Neural cell (in vitro differentiated cells): ENCODE measurements around the gene XRCC6. TPM values are rescaled to one million over a fixed set of nuclear protein-coding genes. Genes with fewer than 3 reads are reported as not detected.

Experiments
- H2AFZ ChIP-seq: fragments of 200-600, 300-800 bp; sonication (generic), shearing (Covaris generic); 2 replicates; pipeline ENCODE4 v1.6.0; 2014; ENCODE audit warnings: low read depth, mild to moderate bottlenecking, antibody characterized with exemption, low read length, moderate library complexity
- H3F3A ChIP-seq: fragments of 200-600 bp; shearing (Covaris generic); 2 replicates; pipeline ENCODE4 v1.6.1; 2016; ENCODE audit warnings: mild to moderate bottlenecking, moderate library complexity, mixed read lengths, antibody characterized with exemption, low read length; ENCODE audit not compliant: insufficient read depth, poor library complexity, severe bottlenecking
- H3K27ac ChIP-seq: fragments of 200-600, 300-800 bp; sonication (generic), shearing (Covaris generic); 2 replicates; pipeline ENCODE4 v1.5.1; 2014; ENCODE audit warnings: mild to moderate bottlenecking, low read length, moderate library complexity
- H3K27me3 ChIP-seq: fragments of 300-800, 200-600 bp; sonication (generic), shearing (Covaris generic); 2 replicates; pipeline ENCODE4 v1.6.0; 2014; ENCODE audit warnings: mild to moderate bottlenecking, low read depth, low read length, moderate library complexity; ENCODE audit not compliant: insufficient read depth
- H3K36me3 ChIP-seq: fragments of 300-800, 200-600 bp; sonication (generic), shearing (Covaris generic); 2 replicates; pipeline ENCODE4 v1.5.1; 2014; ENCODE audit warnings: mild to moderate bottlenecking, antibody characterized with exemption, low read length, moderate library complexity; ENCODE audit not compliant: insufficient read depth
- H3K4me2 ChIP-seq: fragments of 300-800, 200-600 bp; sonication (generic), shearing (Covaris generic); 2 replicates; pipeline ENCODE4 v1.6.0; 2014; ENCODE audit warnings: mild to moderate bottlenecking, low read length
- H3K4me3 ChIP-seq: fragments of 300-800, 200-600 bp; sonication (generic), shearing (Covaris generic); 2 replicates; pipeline ENCODE4 v1.5.1; 2014; ENCODE audit warnings: mild to moderate bottlenecking, low read length, moderate library complexity
- H3K79me2 ChIP-seq: fragments of 200-600 bp; shearing (Covaris generic); replicated peaks from 2 replicates; pipeline ENCODE4 v1.6.0; 2014; ENCODE audit warnings: mild to moderate bottlenecking, low read length, moderate library complexity; ENCODE audit not compliant: insufficient read depth
- H3K9ac ChIP-seq: fragments of 300-800, 200-600 bp; sonication (generic), shearing (Covaris generic); 2 replicates; pipeline ENCODE4 v1.6.1; 2016; ENCODE audit warnings: mild to moderate bottlenecking, low read length, mixed read lengths
- H3K9me2 ChIP-seq: fragments of 200-600 bp; shearing (Covaris generic); 2 replicates; pipeline ENCODE4 v1.6.1; 2016; ENCODE audit warnings: mild to moderate bottlenecking, low read length, mixed read lengths; ENCODE audit not compliant: insufficient read depth
- H3K9me3 ChIP-seq: fragments of 200-600, 300-800 bp; sonication (generic), shearing (Covaris generic); 2 replicates; pipeline ENCODE4 v1.6.1; 2016; ENCODE audit warnings: mild to moderate bottlenecking, mixed run types, low read length, moderate library complexity, mixed read lengths
- H4K20me1 ChIP-seq: fragments of 200-600 bp; shearing (Covaris generic); 2 replicates; pipeline ENCODE4 v1.6.1; 2016; ENCODE audit warnings: mild to moderate bottlenecking, mixed run types; ENCODE audit not compliant: insufficient read depth
- EP300 ChIP-seq: fragments of 450-650 bp; conservative IDR thresholded peaks from 2 replicates; pipeline ENCODE4 v1.6.1; 2014; ENCODE audit warnings: antibody characterized with exemption, mild to moderate bottlenecking, moderate library complexity; ENCODE audit not compliant: poor library complexity, severe bottlenecking
- EZH2 ChIP-seq: fragments of 200-600, 300-800 bp; shearing (Covaris generic), sonication (generic); IDR thresholded peaks from 2 replicates; pipeline ENCODE4 v1.6.1; 2014; ENCODE audit warnings: antibody characterized with exemption, low read length, borderline replicate concordance, mild to moderate bottlenecking; ENCODE audit not compliant: insufficient read depth, poor library complexity, severe bottlenecking
- MXI1 ChIP-seq: fragments of 450-650 bp; conservative IDR thresholded peaks from 2 replicates; pipeline ENCODE4 v1.6.1; 2014; ENCODE audit warnings: antibody characterized with exemption, mild to moderate bottlenecking; ENCODE audit not compliant: poor library complexity, severe bottlenecking
- POLR2AphosphoS5 ChIP-seq: IDR thresholded peaks from 2 replicates; pipeline ENCODE4 v1.6.1; 2012
- RAD21 ChIP-seq: fragments of 450-650 bp; conservative IDR thresholded peaks from 2 replicates; pipeline ENCODE4 v1.6.1; 2014; ENCODE audit warnings: antibody characterized with exemption, mild to moderate bottlenecking, moderate library complexity
- SMC3 ChIP-seq: fragments of 450-650 bp; conservative IDR thresholded peaks from 2 replicates; pipeline ENCODE4 v1.6.1; 2014; ENCODE audit warnings: antibody characterized with exemption, mild to moderate bottlenecking, moderate library complexity; ENCODE audit not compliant: poor library complexity
- TAF1 ChIP-seq: IDR thresholded peaks from 2 replicates; pipeline ENCODE4 v1.6.1; 2012; ENCODE audit warnings: low read depth
- polyA plus RNA-seq: library from polyadenylated mRNA; depleted of rRNA; stranded (reverse); fragments of >200 nt; gene quantifications from 2 replicates; pipeline ENCODE4 v1.2.3, GENCODE V29; 2014
- TF ChIP-seq, protein P1 (sequence below): fragments of 450-650 bp; IDR thresholded peaks from 2 replicates; pipeline ENCODE4 v1.5.1; 2014; ENCODE audit warnings: antibody characterized with exemption, mild to moderate bottlenecking, moderate library complexity; ENCODE audit not compliant: poor library complexity, severe bottlenecking
- TF ChIP-seq, protein P2 (sequence below): IDR thresholded peaks from 2 replicates; pipeline ENCODE4 v1.6.1; 2012; ENCODE audit warnings: borderline replicate concordance

The XRCC6 gene
- polyA plus RNA-seq, 1 donor from 2014 or later: 398 TPM

DNA sequence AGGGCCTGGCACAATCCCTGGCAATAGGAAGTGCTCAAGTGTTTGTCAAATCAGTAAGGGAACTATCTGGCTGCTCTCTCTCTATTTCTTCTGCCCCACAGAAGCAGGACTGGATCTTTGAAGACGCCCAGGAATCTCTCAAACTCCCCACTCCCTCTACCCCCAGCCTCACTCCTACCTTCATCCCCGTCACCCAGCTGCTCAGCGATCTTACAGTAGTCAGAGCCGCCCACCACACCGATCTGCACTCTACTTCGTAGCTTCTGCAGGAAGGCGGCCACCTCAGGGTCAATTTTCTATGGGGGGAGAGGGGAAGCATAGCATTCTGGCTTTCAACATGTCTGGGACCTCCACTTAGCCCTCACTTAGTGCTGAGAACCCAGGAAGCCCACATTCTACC, 35.2 kb upstream of the XRCC6 start:
- no peak for TF ChIP-seq SMC3
- no peak for TF ChIP-seq TAF1
- TF ChIP-seq MXI1: no peak
- no peak for TF ChIP-seq EZH2
- TF ChIP-seq RAD21: no peak
- no peak for TF ChIP-seq POLR2AphosphoS5
- TF ChIP-seq, protein P1, sequence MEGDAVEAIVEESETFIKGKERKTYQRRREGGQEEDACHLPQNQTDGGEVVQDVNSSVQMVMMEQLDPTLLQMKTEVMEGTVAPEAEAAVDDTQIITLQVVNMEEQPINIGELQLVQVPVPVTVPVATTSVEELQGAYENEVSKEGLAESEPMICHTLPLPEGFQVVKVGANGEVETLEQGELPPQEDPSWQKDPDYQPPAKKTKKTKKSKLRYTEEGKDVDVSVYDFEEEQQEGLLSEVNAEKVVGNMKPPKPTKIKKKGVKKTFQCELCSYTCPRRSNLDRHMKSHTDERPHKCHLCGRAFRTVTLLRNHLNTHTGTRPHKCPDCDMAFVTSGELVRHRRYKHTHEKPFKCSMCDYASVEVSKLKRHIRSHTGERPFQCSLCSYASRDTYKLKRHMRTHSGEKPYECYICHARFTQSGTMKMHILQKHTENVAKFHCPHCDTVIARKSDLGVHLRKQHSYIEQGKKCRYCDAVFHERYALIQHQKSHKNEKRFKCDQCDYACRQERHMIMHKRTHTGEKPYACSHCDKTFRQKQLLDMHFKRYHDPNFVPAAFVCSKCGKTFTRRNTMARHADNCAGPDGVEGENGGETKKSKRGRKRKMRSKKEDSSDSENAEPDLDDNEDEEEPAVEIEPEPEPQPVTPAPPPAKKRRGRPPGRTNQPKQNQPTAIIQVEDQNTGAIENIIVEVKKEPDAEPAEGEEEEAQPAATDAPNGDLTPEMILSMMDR: no peak
- no peak for TF ChIP-seq EP300
- TF ChIP-seq, protein P2, sequence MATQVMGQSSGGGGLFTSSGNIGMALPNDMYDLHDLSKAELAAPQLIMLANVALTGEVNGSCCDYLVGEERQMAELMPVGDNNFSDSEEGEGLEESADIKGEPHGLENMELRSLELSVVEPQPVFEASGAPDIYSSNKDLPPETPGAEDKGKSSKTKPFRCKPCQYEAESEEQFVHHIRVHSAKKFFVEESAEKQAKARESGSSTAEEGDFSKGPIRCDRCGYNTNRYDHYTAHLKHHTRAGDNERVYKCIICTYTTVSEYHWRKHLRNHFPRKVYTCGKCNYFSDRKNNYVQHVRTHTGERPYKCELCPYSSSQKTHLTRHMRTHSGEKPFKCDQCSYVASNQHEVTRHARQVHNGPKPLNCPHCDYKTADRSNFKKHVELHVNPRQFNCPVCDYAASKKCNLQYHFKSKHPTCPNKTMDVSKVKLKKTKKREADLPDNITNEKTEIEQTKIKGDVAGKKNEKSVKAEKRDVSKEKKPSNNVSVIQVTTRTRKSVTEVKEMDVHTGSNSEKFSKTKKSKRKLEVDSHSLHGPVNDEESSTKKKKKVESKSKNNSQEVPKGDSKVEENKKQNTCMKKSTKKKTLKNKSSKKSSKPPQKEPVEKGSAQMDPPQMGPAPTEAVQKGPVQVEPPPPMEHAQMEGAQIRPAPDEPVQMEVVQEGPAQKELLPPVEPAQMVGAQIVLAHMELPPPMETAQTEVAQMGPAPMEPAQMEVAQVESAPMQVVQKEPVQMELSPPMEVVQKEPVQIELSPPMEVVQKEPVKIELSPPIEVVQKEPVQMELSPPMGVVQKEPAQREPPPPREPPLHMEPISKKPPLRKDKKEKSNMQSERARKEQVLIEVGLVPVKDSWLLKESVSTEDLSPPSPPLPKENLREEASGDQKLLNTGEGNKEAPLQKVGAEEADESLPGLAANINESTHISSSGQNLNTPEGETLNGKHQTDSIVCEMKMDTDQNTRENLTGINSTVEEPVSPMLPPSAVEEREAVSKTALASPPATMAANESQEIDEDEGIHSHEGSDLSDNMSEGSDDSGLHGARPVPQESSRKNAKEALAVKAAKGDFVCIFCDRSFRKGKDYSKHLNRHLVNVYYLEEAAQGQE: no peak
- Histone ChIP-seq H3F3A (no peaks in the 10 kb centered on the region), H3K9ac (no peak overlapping the region), H3K36me3 (no peaks in the 10 kb centered on the region), H3K79me2 (peaks cover 5% of the 10 kb centered on the region), H3K27me3 (no peaks in the 10 kb centered on the region), H2AFZ (no peak overlapping the region), H3K27ac (no peak overlapping the region), H3K4me3 (no peak overlapping the region), H3K4me2 (no peak overlapping the region), H3K9me2 (no peaks in the 10 kb centered on the region), H3K9me3 (no peaks in the 10 kb centered on the region), H4K20me1 (no peaks in the 10 kb centered on the region)

DNA sequence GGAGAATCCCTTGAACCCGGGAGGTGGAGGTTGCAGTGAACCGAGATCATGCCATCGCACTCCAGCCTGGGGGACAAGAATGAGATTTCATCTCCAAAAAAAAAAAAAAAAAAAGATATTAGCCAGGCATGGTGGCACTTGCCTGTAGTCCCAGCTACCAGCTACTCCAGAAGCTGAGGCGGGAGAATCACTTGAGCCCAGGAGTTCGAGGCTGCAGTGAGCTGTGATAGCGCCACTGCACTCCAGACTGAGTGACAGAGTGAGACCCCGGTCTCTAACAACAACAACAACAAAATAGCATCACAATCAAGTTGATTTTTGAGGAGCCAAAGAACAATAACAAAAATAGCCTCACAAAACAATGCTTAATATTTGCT, 33.8 kb upstream of the XRCC6 start:
- Histone ChIP-seq H3K36me3 (no peaks in the 10 kb centered on the region), H3K4me2 (no peak overlapping the region), H2AFZ (no peak overlapping the region), H3F3A (no peaks in the 10 kb centered on the region), H3K9me3 (no peaks in the 10 kb centered on the region), H4K20me1 (no peaks in the 10 kb centered on the region), H3K4me3 (no peak overlapping the region), H3K79me2 (peaks cover 5% of the 10 kb centered on the region), H3K9me2 (no peaks in the 10 kb centered on the region), H3K27ac (no peak overlapping the region), H3K27me3 (no peaks in the 10 kb centered on the region), H3K9ac (no peak overlapping the region)
- TF ChIP-seq RAD21 (no peak), POLR2AphosphoS5 (no peak), EP300 (no peak), SMC3 (no peak), MXI1 (no peak), TAF1 (no peak), EZH2 (no peak)
- TF ChIP-seq, protein P1: no peak
- TF ChIP-seq, protein P2: no peak
